Left colon (tissue), 2 donors: ENCODE results near the gene ATOH8. TPM values are rescaled to one million over a fixed set of nuclear protein-coding genes. Genes with fewer than 3 reads are reported as not detected.
A peak's percentile ranks its signal among the peaks of the same experiment; 100 is the strongest.

ENCODE experiments used
- ATAC-seq: fragments of 200-7000 bp; cut with Tn5 transposase; one replicate; pipeline ENCODE4 v1.9.1; 2020; ENCODE audit warnings: mild to moderate bottlenecking, moderate library complexity
- DNase-seq, 2 donors: peaks; one replicate each; pipeline ENCODE4 v3.0.0-alpha.2; 2020
- intact Hi-C, 2 donors: fragments of 100-400 bp; cut with DNase I in 1 of 2; cut with micrococcal nuclease in 1 of 2; formaldehyde crosslinking; loops; one replicate each; pipeline versions ENCODE4 v1.11.2 to v1.14.0; 2022; cut with DNase I, micrococcal nuclease
- total RNA-seq, 2 donors: library from RNA; stranded (reverse); fragmentation: NEBNext Ultra II Directional; extraction: Animal tissue kit (Norgen Biotek cat#: 25700); gene quantifications; one replicate each; pipeline ENCODE4 v1.2.1, GENCODE V29; 2021
- donor health status: DM: no; HTN: no; CAD: no.
- donor health status: DM: yes; HTN: yes; CAD: no.

ATOH8 gene
- total RNA-seq, 2 donors from 2014 or later, result 3.4 to 4.6 TPM

- no peak for ATAC-seq
- intact Hi-C loops, result loop anchor here in 1 of 2 donors (10.0 kb wide), 1 partner anchor 54 kb away; no protein-coding TSS in a partner anchor
- no peak for DNase-seq
These were observed 35.5 kb downstream of the ATOH8 start for GRCh38 chr2:85789271-85789670.

GRCh38 chr2:85790032-85790431 is 36.2 kb downstream of the ATOH8 start:
- intact Hi-C loops, result no loop called here
- no peak for ATAC-seq
- DNase-seq, result no peak

- DNase-seq (no peak), ATAC-seq (no peak)
- intact Hi-C loops, result no loop called here
These were observed 36.9 kb downstream of the ATOH8 start for GRCh38 chr2:85790499-85791188.

- intact Hi-C loops, result no loop called here
- no peak for DNase-seq
- no peak for ATAC-seq
These were observed 38.1 kb downstream of the ATOH8 start for GRCh38 chr2:85791704-85792565.

GRCh38 chr2:85792783-85793441 is 39.1 kb downstream of the ATOH8 start:
- DNase-seq, result no peak
- no peak for ATAC-seq
- intact Hi-C loops, result no loop called here

GRCh38 chr2:85793584-85793983 is 39.8 kb downstream of the ATOH8 start:
- intact Hi-C loops, result no loop called here
- DNase-seq (no peak), ATAC-seq (no peak)

GRCh38 chr2:85794038-85794441 is 40.2 kb downstream of the ATOH8 start:
- no peak for ATAC-seq
- intact Hi-C loops, result no loop called here
- DNase-seq, result no peak

GRCh38 chr2:85794491-85795121 is 40.8 kb downstream of the ATOH8 start:
- ATAC-seq, result no peak
- no peak for DNase-seq
- intact Hi-C loops, result no loop called here

- ATAC-seq (no peak), DNase-seq (no peak)
- intact Hi-C loops, result no loop called here
These were observed 41.7 kb downstream of the ATOH8 start for GRCh38 chr2:85795331-85796045.

- ATAC-seq, result no peak
- intact Hi-C loops, result no loop called here
- DNase-seq, result no peak
These were observed 42.2 kb downstream of the ATOH8 start for GRCh38 chr2:85796046-85796340.

- no peak for DNase-seq
- intact Hi-C loops, result no loop called here
- ATAC-seq, result no peak
These were observed 42.8 kb downstream of the ATOH8 start for GRCh38 chr2:85796341-85797262.

GRCh38 chr2:85797263-85797660 is 43.5 kb downstream of the ATOH8 start:
- ATAC-seq, result no peak
- DNase-seq, result no peak
- intact Hi-C loops, result no loop called here

GRCh38 chr2:85797921-85798320 is 44.1 kb downstream of the ATOH8 start:
- DNase-seq, result no peak
- intact Hi-C loops, result no loop called here
- ATAC-seq, result no peak

- ATAC-seq, result peak; percentile 57
- intact Hi-C loops, result no loop called here
- no peak for DNase-seq
These were observed 45.6 kb downstream of the ATOH8 start for GRCh38 chr2:85799215-85799956.

- intact Hi-C loops, result no loop called here
- DNase-seq (no peak), ATAC-seq (no peak)
These were observed 46.8 kb downstream of the ATOH8 start for GRCh38 chr2:85800586-85800985.

- intact Hi-C loops, result no loop called here
- DNase-seq (no peak), ATAC-seq (no peak)
These were observed 48.1 kb downstream of the ATOH8 start for GRCh38 chr2:85801871-85802270.

- ATAC-seq (no peak), DNase-seq (no peak)
- intact Hi-C loops, result no loop called here
These were observed 48.7 kb downstream of the ATOH8 start for GRCh38 chr2:85802354-85803103.
